Aorta (tissue), 5 donors: ENCODE results near the gene UBE3D. TPM values are rescaled to one million over a fixed set of nuclear protein-coding genes. Genes with fewer than 3 reads are reported as not detected.
"Not testable (repeated sequence)": the region's sequence is repeated elsewhere in the genome, so short reads cannot be mapped to it uniquely, and the experiment has no call there.

Experiments used
- ATAC-seq: fragments of 200-7000 bp; cut with Tn5 transposase; one replicate; pipeline ENCODE4 v1.9.1; 2022; ENCODE audit warnings: moderate library complexity; ENCODE audit not compliant: low FRiP score
- DNase-seq, 2 donors: peaks; one replicate each; pipeline ENCODE4 v3.0.0-alpha.2; 2020
- H3K27ac ChIP-seq, 2 donors: one replicate each; pipeline ENCODE4 v1.5.1; 2013; ENCODE audit warnings: low read length in 2 of 2, mild to moderate bottlenecking in 2 of 2, moderate library complexity in 2 of 2, control low read depth in 1 of 2, inconsistent platforms in 1 of 2, low read depth in 1 of 2
- H3K27me3 ChIP-seq, 2 donors: one replicate each; pipeline ENCODE4 v1.6.1; 2013; ENCODE audit warnings: control low read depth in 1 of 2, low read length in 1 of 2, mild to moderate bottlenecking in 1 of 2, moderate library complexity in 1 of 2; ENCODE audit not compliant: insufficient read depth in 2 of 2, control insufficient read depth in 1 of 2
- H3K36me3 ChIP-seq, 2 donors: one replicate each; pipeline ENCODE4 v1.6.1; 2013; ENCODE audit warnings: control low read depth in 1 of 2, low read length in 1 of 2, mild to moderate bottlenecking in 1 of 2; ENCODE audit not compliant: insufficient read depth in 2 of 2, control insufficient read depth in 1 of 2
- H3K4me1 ChIP-seq, 2 donors: one replicate each; pipeline ENCODE4 v1.6.1; 2013; ENCODE audit warnings: low read length in 2 of 2, control low read depth in 1 of 2, mild to moderate bottlenecking in 1 of 2, moderate library complexity in 1 of 2; ENCODE audit not compliant: insufficient read depth in 2 of 2, control insufficient read depth in 1 of 2
- H3K4me3 ChIP-seq, 2 donors: one replicate each; pipeline ENCODE4 v1.5.1; 2013; ENCODE audit warnings: low read length in 2 of 2, control low read depth in 1 of 2, mild to moderate bottlenecking in 1 of 2
- H3K9me3 ChIP-seq: one replicate; pipeline ENCODE4 v1.6.1; 2013; ENCODE audit warnings: mild to moderate bottlenecking, low read length; ENCODE audit not compliant: control insufficient read depth
- WGBS, 2 donors: extraction: QIAGEN DNeasy Blood & Tissue Kit; methylation state at CpG; one replicate each; pipeline ENCODE4 v1.1.7; 2013; 5-methylcytosine and 5-hydroxymethylcytosine counted together
- intact Hi-C, 2 donors: fragments of 100-400 bp; cut with DNase I; formaldehyde crosslinking; loops; one replicate each; pipeline versions ENCODE4 v1.14.2 to v1.15.0; 2022
- polyA plus RNA-seq, 2 donors: library from polyadenylated mRNA; stranded (reverse); fragments of 200-250 nt; gene quantifications; one replicate each; pipeline ENCODE4 v1.2.3, GENCODE V29; 2013
- total RNA-seq, 2 donors: library from RNA; stranded (reverse); fragmentation: NEBNext Ultra II Directional; extraction: Animal tissue kit (Norgen Biotek cat#: 25700); gene quantifications; one replicate each; pipeline ENCODE4 v1.2.1, GENCODE V29; 2021
- donor health status: healthy with polysubstance abuse.
- donor health status: Bipolar disorder and iron deficiency.
- donor health status: DM: no; HTN: no; CAD: no.
- donor health status: DM: no; HTN: no; CAD: no.
- donor health status: DM: yes; HTN: yes; CAD: no.

UBE3D gene
- total and polyA plus RNA-seq, 4 donors: 1.8 to 7.7 (median 3.7) TPM

DNA sequence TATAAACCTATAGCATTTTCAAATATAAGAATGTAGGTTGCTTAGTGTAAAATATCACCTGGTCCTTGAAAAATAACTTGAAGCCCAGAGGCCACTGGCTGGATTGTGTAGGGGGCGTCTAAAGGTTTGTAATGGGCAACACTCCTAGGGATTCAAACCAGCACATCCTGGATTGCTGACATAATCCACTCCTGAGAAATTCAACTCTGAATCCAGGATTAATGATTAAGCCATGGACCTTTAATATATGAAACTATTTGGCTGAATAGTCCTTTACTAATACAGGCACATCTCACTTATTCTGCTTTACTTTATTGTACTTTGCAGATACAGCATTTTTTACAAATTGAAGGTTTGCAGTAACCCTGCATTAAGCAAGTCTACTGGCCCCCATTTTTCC, 160.8 kb downstream of the UBE3D start:
- Histone ChIP-seq H3K36me3 (no peaks in the 10 kb centered on the region), H3K27me3 (peaks cover 0 to 1% of the 10 kb centered on the region in 2 donors), H3K4me1 (no peaks in the 10 kb centered on the region), H3K9me3 (no peaks in the 10 kb centered on the region), H3K27ac (no peak overlapping the region), H3K4me3 (no peak overlapping the region)
- no peak for DNase-seq
- ATAC-seq: no peak
- intact Hi-C loops: no loop called here
- WGBS, 2 donors: 92 to 97% methylated on average over 1 of the region's 1 CpG

DNA sequence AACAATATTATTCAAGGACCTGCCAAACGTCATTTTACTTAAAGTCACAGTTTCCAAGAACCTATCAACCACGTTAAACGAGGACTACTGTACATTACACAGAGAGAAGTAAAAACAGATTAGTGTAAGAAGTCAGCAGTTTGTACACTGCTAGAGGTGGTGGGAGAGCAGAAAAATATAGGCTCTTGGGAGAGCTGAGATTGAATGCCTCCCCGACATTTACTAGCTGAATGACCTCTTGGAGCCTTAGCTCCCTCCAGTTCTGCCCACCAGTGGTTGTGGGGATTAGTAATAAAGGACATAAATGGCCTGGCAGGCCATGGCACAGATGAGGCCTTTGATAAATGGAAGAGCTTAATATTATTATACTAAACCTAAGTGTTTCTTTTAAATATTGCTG, 161.4 kb downstream of the UBE3D start:
- Histone ChIP-seq H3K4me3 (no peak overlapping the region), H3K27me3 (peaks cover 0 to 1% of the 10 kb centered on the region in 2 donors), H3K4me1 (no peaks in the 10 kb centered on the region), H3K36me3 (no peaks in the 10 kb centered on the region), H3K9me3 (no peaks in the 10 kb centered on the region), H3K27ac (no peak overlapping the region)
- DNase-seq: no peak
- WGBS, 2 donors: 53 to 63% methylated on average over 4 of the region's 4 CpGs
- intact Hi-C loops: no loop called here
- no peak for ATAC-seq

DNA sequence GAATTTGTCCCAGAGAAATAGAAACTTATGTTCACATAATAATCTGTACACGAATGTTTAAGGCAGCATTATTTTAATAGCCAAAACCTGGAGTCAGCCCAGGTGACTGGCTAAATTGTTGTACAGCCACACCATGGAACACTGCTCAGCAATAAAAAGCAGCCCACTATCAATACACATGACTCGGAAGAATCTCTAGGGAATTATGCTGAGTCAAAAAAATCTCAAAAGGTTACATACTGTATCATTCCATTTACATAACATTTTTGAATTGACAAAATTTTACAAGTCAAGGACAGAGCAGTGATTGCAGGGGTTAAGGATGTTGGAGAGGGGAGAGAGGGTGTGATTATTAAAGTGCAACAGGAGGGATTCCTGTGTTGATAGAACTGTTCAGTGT, 163.4 kb downstream of the UBE3D start:
- WGBS, 2 donors: 76 to 79% methylated on average over 2 of the region's 2 CpGs
- ATAC-seq (no peak), DNase-seq (no peak)

DNA sequence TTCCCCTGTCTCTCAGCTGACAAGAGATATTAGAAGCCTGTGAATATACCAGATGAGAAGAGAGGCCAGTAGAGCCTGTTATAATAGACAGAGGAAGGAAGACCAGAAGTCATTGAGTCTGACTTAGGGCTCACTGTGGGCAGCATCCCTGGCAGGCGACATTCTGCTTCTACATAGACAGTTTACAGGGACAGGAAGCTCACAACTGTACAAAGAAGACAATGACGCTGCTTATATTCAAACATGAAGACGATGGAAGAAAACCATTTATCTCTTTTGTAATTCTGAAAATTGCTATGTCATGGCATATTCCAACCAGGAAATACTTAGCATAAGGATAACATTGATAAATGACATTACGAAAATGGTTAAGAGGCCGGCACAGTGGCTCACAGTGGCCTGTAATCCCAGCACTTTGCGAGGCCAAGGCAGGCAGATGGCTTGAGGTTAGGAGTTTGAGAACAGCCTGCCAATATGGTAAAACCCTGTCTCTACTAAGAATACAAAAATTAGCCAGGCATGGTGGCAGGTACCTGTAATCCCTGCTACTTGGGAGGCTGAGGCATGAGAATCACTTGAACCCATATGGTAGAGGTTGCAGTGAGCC, 170.9 kb downstream of the UBE3D start:
- DNase-seq: no peak
- ATAC-seq: no peak
- Histone ChIP-seq H3K27ac (no peak overlapping the region), H3K4me1 (no peaks in the 10 kb centered on the region), H3K27me3 (no peaks in the 10 kb centered on the region), H3K4me3 (no peak overlapping the region), H3K36me3 (no peaks in the 10 kb centered on the region), H3K9me3 (no peaks in the 10 kb centered on the region)
- intact Hi-C loops: no loop called here
- WGBS, 2 donors: 88 to 89% methylated on average over 6 of the region's 6 CpGs

More for the DNA sequence above, 163.4 kb downstream of the UBE3D start:
- Histone ChIP-seq H3K27me3 (peaks cover 0 to 1% of the 10 kb centered on the region in 2 donors), H3K9me3 (no peaks in the 10 kb centered on the region), H3K36me3 (no peaks in the 10 kb centered on the region), H3K4me3 (no peak overlapping the region), H3K27ac (no peak overlapping the region), H3K4me1 (no peaks in the 10 kb centered on the region)
- intact Hi-C loops: no loop called here

DNA sequence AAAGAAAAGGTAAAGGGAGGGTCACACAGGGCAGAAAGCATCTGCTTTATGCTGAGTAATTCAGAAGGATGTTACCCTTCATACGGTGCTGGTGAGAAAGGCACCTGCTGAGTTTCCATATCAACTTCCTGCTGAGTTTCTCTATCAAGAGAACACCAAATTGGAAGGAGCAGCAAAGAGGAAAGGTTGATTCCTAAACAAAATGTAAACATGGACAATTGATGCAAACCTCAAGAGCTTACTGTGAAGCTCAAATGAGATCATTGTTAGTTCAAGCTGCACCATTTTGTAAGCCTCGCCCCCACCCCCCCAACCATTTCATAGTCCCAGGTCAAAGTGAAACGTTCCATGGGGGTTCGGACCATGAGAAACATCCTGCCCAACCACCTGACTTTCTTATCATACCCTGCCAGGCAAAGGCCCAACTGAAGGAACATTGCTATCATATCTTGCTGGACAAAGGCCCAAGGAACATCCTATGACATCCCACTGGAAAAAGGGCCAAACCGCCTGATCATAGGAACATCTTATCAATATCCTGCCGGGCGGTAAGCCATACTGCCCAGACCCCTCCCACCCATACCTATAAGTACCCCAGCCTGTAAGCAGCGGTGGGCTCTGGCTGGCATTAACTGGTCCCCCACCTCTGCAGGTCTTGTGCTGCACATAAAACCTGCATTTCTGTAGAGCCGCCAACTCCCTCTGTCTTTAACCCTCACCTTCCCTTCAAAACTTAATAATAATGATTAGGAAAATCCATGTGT, 171.6 kb downstream of the UBE3D start:
- H3K4me3 ChIP-seq: no peak overlapping the region
- no peaks in the 10 kb centered on the region for H3K36me3 ChIP-seq
- H3K9me3 ChIP-seq: no peaks in the 10 kb centered on the region
- H3K27ac ChIP-seq: no peak overlapping the region
- no peak for ATAC-seq
- intact Hi-C loops: no loop called here
- WGBS, 2 donors: 90 to 92% methylated on average over 9 of the region's 9 CpGs
- DNase-seq: no peak
- H3K27me3 ChIP-seq: no peaks in the 10 kb centered on the region
- H3K4me1 ChIP-seq: no peaks in the 10 kb centered on the region

DNA sequence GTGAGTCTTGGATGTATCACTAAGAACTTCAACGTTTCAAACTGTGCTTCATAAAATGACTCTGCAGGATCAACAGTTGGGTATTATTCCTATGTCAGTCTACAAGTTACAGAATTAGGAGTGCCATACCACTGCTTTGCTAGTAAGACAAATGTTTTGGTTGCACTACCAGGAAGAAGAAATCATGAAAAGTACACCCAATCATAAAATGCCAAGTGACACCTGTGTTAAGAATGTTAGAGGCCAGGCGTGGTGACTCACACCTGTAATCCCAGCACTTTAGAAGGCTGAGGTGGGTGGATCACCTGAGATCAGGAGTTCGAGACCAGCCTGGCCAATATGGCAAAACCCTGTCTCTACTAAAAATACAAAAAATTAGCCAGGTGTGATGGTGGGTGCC, 174.1 kb downstream of the UBE3D start:
- intact Hi-C loops, DNase-seq, ATAC-seq, H3K4me1 ChIP-seq, H3K36me3 ChIP-seq, H3K9me3 ChIP-seq, H3K27me3 ChIP-seq, H3K27ac ChIP-seq, H3K4me3 ChIP-seq: not testable (repeated sequence)
- WGBS, 2 donors: 72 to 82% methylated on average over 3 of the region's 3 CpGs

DNA sequence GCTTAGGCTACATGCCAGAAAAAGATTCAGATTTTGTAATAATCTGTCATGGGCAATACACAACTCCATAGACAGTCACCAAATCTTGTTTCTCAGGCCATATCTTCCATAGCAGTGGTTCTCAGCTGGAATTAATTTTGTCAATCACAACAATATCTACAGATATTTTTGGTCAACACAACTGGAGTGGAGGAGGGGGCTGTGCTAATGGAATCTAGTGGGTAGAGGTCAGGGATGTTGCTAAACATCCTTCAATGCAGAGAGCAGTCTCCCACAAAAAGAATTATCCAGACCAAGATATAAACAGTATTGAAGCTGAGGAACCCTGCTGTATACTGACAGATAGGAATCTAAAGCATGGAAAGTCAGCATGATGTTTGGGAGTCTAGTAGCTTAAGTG, 174.6 kb downstream of the UBE3D start:
- Histone ChIP-seq H3K4me3 (no peak overlapping the region), H3K4me1 (no peaks in the 10 kb centered on the region), H3K27ac (no peak overlapping the region), H3K9me3 (no peaks in the 10 kb centered on the region), H3K36me3 (no peaks in the 10 kb centered on the region), H3K27me3 (no peaks in the 10 kb centered on the region)
- ATAC-seq: no peak
- intact Hi-C loops: no loop called here
- no peak for DNase-seq

DNA sequence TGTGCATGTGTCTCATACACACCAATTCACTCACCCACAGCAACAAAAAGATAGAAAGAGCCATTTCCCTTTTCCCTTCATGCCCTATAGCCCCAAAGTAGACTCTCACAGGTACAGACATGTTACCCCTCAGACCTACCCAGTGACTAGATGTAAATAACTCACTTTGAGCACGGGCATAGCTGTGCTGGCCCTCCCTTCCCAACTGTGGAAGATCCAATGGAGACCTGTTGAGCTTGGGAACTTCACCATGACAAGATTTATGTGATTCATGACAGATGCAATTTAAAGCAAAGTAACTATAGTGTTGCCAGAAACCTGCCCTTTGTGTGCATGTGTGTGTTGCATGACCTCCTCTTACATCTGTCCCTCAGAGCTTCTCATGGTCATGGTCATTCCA, 175.4 kb downstream of the UBE3D start:
- Histone ChIP-seq H3K27me3 (no peaks in the 10 kb centered on the region), H3K4me3 (no peak overlapping the region), H3K9me3 (no peaks in the 10 kb centered on the region), H3K4me1 (no peaks in the 10 kb centered on the region), H3K27ac (no peak overlapping the region), H3K36me3 (no peaks in the 10 kb centered on the region)
- no peak for DNase-seq
- intact Hi-C loops: no loop called here
- WGBS, 2 donors: 83 to 95% methylated on average over 1 of the region's 1 CpG
- ATAC-seq: no peak

DNA sequence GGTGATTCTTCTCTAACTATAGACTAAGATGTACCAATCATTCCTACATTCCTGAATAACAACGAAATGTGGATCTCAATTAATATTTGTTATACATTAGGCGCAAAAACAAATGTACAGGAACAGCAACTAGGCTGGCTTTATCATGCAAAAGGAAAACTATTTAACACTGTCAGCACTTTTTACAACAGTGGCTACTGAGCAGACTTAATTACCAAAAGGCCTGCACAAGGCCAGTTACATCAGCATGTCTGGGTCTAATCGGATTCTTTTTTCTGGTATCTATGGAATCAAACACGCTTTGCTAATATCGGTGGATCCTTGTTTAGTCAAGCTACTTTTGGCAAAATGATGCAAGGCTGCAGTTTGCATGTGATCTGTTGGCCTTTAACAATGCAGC, 176.5 kb downstream of the UBE3D start:
- DNase-seq (no peak), ATAC-seq (no peak)
- no peaks in the 10 kb centered on the region for H3K27me3 ChIP-seq
- H3K4me1 ChIP-seq: no peaks in the 10 kb centered on the region
- no peak overlapping the region for H3K4me3 ChIP-seq
- WGBS, 2 donors: 91 to 92% methylated on average over 5 of the region's 5 CpGs
- intact Hi-C loops: no loop called here
- no peaks in the 10 kb centered on the region for H3K9me3 ChIP-seq
- no peak overlapping the region for H3K27ac ChIP-seq
- H3K36me3 ChIP-seq: no peaks in the 10 kb centered on the region
